A549 (cell line): ENCODE results near the gene TJP3. TPM values are rescaled to one million over a fixed set of nuclear protein-coding genes. Genes with fewer than 3 reads are reported as not detected.

Experiments
- ATAC-seq, 2 experiments: fragments of 200-7000 bp in 1 of 2; fragments of >200 bp in 1 of 2; cut with Nextera tagmentation in 1 of 2; cut with Tn5 transposase in 1 of 2; 3 replicates each; pipeline versions ENCODE4 v1.8.0 to v1.9.1; 2018 to 2020; ENCODE audit warnings: mild to moderate bottlenecking in 1 of 2, moderate library complexity in 1 of 2
- CTCF ChIA-PET: fragments of 300-600 bp; sonication (Branson Sonifier 250); formaldehyde crosslinking; extraction: SDS; loops from one replicate; lab custom pipeline; 2021; ENCODE audit warnings: antibody characterized with exemption, inconsistent platforms; lab: Yijun Ruan, JAX
- POLR2A ChIA-PET: fragments of 350-600 bp; formaldehyde crosslinking; extraction: SDS; loops from one replicate; lab custom pipeline; 2021; ENCODE audit warnings: antibody characterized with exemption, inconsistent platforms; lab: Yijun Ruan, JAX
- DNase-seq, 2 experiments: peaks; one replicate each; pipeline versions ENCODE4 v3.0.0 to v3.0.0-alpha.2; 2011 to 2016; ENCODE audit warnings: low read depth in 1 of 2, low spot score in 1 of 2
- FAIRE-seq: peaks from 2 replicates; lab custom pipeline; 2011; peaks lifted over from hg19 to GRCh38; lab: Jason Lieb, UNC
- H3K27ac ChIP-seq, 2 experiments: fragments of >200 bp; sonication (Bioruptor Twin); formaldehyde crosslinking; 3 replicates each; pipeline ENCODE4 v1.5.1; 2016 to 2017
- H3K4me1 ChIP-seq: fragments of >200 bp; sonication (Bioruptor Twin); formaldehyde crosslinking; 3 replicates; pipeline ENCODE4 v1.6.1; 2016
- H3K4me2 ChIP-seq: fragments of >200 bp; sonication (Bioruptor Twin); formaldehyde crosslinking; 3 replicates; pipeline ENCODE4 v1.6.1; 2016
- H3K4me3 ChIP-seq: fragments of >200 bp; sonication (Bioruptor Twin); formaldehyde crosslinking; 3 replicates; pipeline ENCODE4 v1.5.1; 2016
- H3K9me3 ChIP-seq: fragments of >200 bp; sonication (Bioruptor Twin); formaldehyde crosslinking; 3 replicates; pipeline ENCODE4 v1.6.1; 2016
- BCL3 ChIP-seq: fragments of >200 bp; sonication (Bioruptor Twin); formaldehyde crosslinking; IDR thresholded peaks from 3 replicates; pipeline ENCODE4 v1.6.1; 2016
- CBX2 ChIP-seq: fragments of 200-600 bp; sonication (generic); IDR thresholded peaks from 2 replicates; pipeline ENCODE4 v1.6.1; 2016; ENCODE audit warnings: low read depth, mild to moderate bottlenecking, borderline replicate concordance
- CEBPB ChIP-seq, 2 experiments: fragments of >200 bp in 1 of 2; sonication (Bioruptor Twin) in 1 of 2; formaldehyde crosslinking in 1 of 2; IDR thresholded peaks; 2 replicates each; pipeline ENCODE4 v1.6.1; 2012 to 2016
- E2F6 ChIP-seq: IDR thresholded peaks from 2 replicates; pipeline ENCODE4 v1.6.1; 2012; ENCODE audit warnings: low read depth, borderline replicate concordance
- EHF ChIP-seq: fragments of 250-450 bp; sonication (Bioruptor Pico); IDR thresholded peaks from 2 replicates; pipeline ENCODE4 v1.5.0; 2020; ENCODE audit warnings: mild to moderate bottlenecking
- HES2 ChIP-seq: fragments of >200 bp; sonication (Bioruptor Twin); formaldehyde crosslinking; IDR thresholded peaks from 2 replicates; pipeline ENCODE4 v1.6.1; 2016
- HEYL ChIP-seq: fragments of 250-450 bp; sonication (Bioruptor Pico); IDR thresholded peaks from 2 replicates; pipeline ENCODE4 v1.8.0; 2021; ENCODE audit warnings: mild to moderate bottlenecking, moderate library complexity
- HMGXB4 ChIP-seq: fragments of 250-450 bp; sonication (Bioruptor Pico); IDR thresholded peaks from 2 replicates; pipeline ENCODE4 v1.5.0; 2021; ENCODE audit warnings: mild to moderate bottlenecking, moderate library complexity, borderline replicate concordance
- HOXA7 ChIP-seq: fragments of 250-450 bp; sonication (Bioruptor Pico); IDR thresholded peaks from 2 replicates; pipeline ENCODE4 v1.5.0; 2020; ENCODE audit warnings: mild to moderate bottlenecking, moderate library complexity
- HOXB5 ChIP-seq: fragments of 250-450 bp; sonication (Bioruptor Pico); IDR thresholded peaks from 2 replicates; pipeline ENCODE4 v1.5.0; 2020; ENCODE audit warnings: mild to moderate bottlenecking, moderate library complexity
- JUN ChIP-seq, 2 experiments: fragments of >200 bp; sonication (Bioruptor Twin); formaldehyde crosslinking; IDR thresholded peaks; 2 replicates in 1 of 2; 3 replicates in 1 of 2; pipeline ENCODE4 v1.6.1; 2016 to 2017
- MAZ ChIP-seq: fragments of 150-350 bp; IDR thresholded peaks from 2 replicates; pipeline ENCODE4 v1.6.1; 2014; ENCODE audit warnings: antibody characterized with exemption, low read depth, low read length, borderline replicate concordance
- NR3C1 ChIP-seq: fragments of >200 bp; sonication (Bioruptor Twin); formaldehyde crosslinking; IDR thresholded peaks from 3 replicates; pipeline ENCODE4 v1.6.1; 2017
- PBX3 ChIP-seq: IDR thresholded peaks from 2 replicates; pipeline ENCODE4 v1.6.1; 2012
- RARB ChIP-seq: fragments of 250-450 bp; sonication (Bioruptor Pico); IDR thresholded peaks from 2 replicates; pipeline ENCODE4 v1.8.0; 2021; ENCODE audit warnings: mild to moderate bottlenecking, moderate library complexity
- REST ChIP-seq: fragments of 200-600 bp; sonication (generic); IDR thresholded peaks from 2 replicates; pipeline ENCODE4 v1.6.1; 2016; ENCODE audit warnings: antibody characterized with exemption, mild to moderate bottlenecking, moderate library complexity
- RFX5 ChIP-seq: fragments of 450-650 bp; IDR thresholded peaks from 2 replicates; pipeline ENCODE4 v1.7.1; 2014; ENCODE audit warnings: antibody characterized with exemption, mild to moderate bottlenecking, moderate library complexity
- SMC3 ChIP-seq: fragments of >200 bp; sonication (Bioruptor Twin); formaldehyde crosslinking; IDR thresholded peaks from 3 replicates; pipeline ENCODE4 v1.6.1; 2018; ENCODE audit warnings: inconsistent platforms
- SREBF2 ChIP-seq: fragments of 450-650 bp; IDR thresholded peaks from 2 replicates; pipeline ENCODE4 v1.6.1; 2014; ENCODE audit warnings: mild to moderate bottlenecking, moderate library complexity
- TP53 ChIP-seq: fragments of 250-450 bp; sonication (Bioruptor Pico); IDR thresholded peaks from 2 replicates; pipeline ENCODE4 v1.5.0; 2021; ENCODE audit warnings: mild to moderate bottlenecking, moderate library complexity
- USF2 ChIP-seq: fragments of 450-650 bp; IDR thresholded peaks from 2 replicates; pipeline ENCODE4 v1.6.1; 2014; ENCODE audit warnings: antibody characterized with exemption
- ZFP36 ChIP-seq: fragments of 450-650 bp; IDR thresholded peaks from 2 replicates; pipeline ENCODE4 v1.6.1; 2014; ENCODE audit warnings: borderline replicate concordance; ENCODE audit not compliant: partially characterized antibody
- WGBS: methylation state at CpG from one replicate; pipeline ENCODE4 v1.1.6; 2017; ENCODE audit errors: missing lambda C conversion rate; 5-methylcytosine and 5-hydroxymethylcytosine counted together
- polyA plus RNA-seq, 4 experiments: library from polyadenylated mRNA; depleted of rRNA in 3 of 4; stranded (reverse); fragments of >200 nt; fragmentation: RNase III in 1 of 4; extraction: RNeasy Plus Mini Kit Qiagen cat#74134 plus additional on column Dnase treatment in 1 of 4; gene quantifications; 2 replicates in 3 of 4; 3 replicates in 1 of 4; pipeline ENCODE4 v1.2.3, GENCODE V29; 2011 to 2017

TJP3 gene
- polyA plus RNA-seq, 2 of the 4 experiments (the other 2 are of a cell fraction): 1.5 to 2.3 TPM

- TF ChIP-seq MAZ: no peak
These were observed 13.0 kb upstream of the TJP3 start (continued) for GRCh38 chr19:3695124-3695733.

- POLR2A ChIA-PET: no interaction called here
- no peak overlapping the region for H3K4me3 ChIP-seq
- 90% methylated on average over 17 of the region's 23 CpGs for WGBS
- FAIRE-seq (no peak), ATAC-seq (no peak), DNase-seq (no peak)
- no peaks in the 10 kb centered on the region for H3K9me3 ChIP-seq
- CTCF ChIA-PET: interaction anchor here (0.5 to 3.5 kb wide), 4 partner anchors 23 to 471 kb away, joined by 3 to 18 read pairs (median 4); no protein-coding TSS in a partner anchor
- H3K4me2 ChIP-seq: no peak overlapping the region
- TF ChIP-seq BCL3: no peak
- no peak for TF ChIP-seq HMGXB4 (CRISPR knock-in tag)
- TF ChIP-seq PBX3: no peak
- no peak for TF ChIP-seq HOXA7 (CRISPR knock-in tag)
- TF ChIP-seq USF2: no peak
- no peak for TF ChIP-seq ZFP36
- H3K27ac ChIP-seq: no peak overlapping the region
- peaks cover 4% of the 10 kb centered on the region; the same call in 1 of the 3 replicates for H3K4me1 ChIP-seq
These were observed 12.1 kb upstream of the TJP3 start for GRCh38 chr19:3695986-3696659.

GRCh38 chr19:3696660-3696995 lies 11.6 kb upstream of the TJP3 start:
- Histone ChIP-seq H3K27ac (no peak overlapping the region), H3K4me2 (no peak overlapping the region), H3K4me3 (no peak overlapping the region), H3K9me3 (no peaks in the 10 kb centered on the region), H3K4me1 (peaks cover 4% of the 10 kb centered on the region; the same call in 1 of the 3 replicates)
- ChIA-PET POLR2A (no interaction called here), CTCF (interaction anchor here (0.5 to 3.5 kb wide), 3 partner anchors 8 to 127 kb away, joined by 3 to 18 read pairs (median 5); no protein-coding TSS in a partner anchor)
- TF ChIP-seq HEYL (no peak), JUN (IDR thresholded peaks at IDR 0.05) (no peak), HOXA7 (CRISPR knock-in tag) (no peak), HOXB5 (CRISPR knock-in tag) (no peak), SMC3 (no peak), E2F6 (no peak), RARB (no peak), CEBPB (IDR thresholded peaks at IDR 0.05) (no peak), NR3C1 (no peak), REST (no peak), TP53 (CRISPR knock-in tag) (no peak), EHF (CRISPR knock-in tag) (no peak), RFX5 (no peak), CBX2 (no peak), SREBF2 (no peak), HES2 (no peak), USF2 (no peak)
- no peak for ATAC-seq
- WGBS: 96% methylated on average over 6 of the region's 10 CpGs
- FAIRE-seq: no peak
- no peak for DNase-seq
